K562 treated with DMSO at 1 percent for 4 hours (cell line): ENCODE results near the gene GLTPD2. TPM values are rescaled to one million over a fixed set of nuclear protein-coding genes. Genes with fewer than 3 reads are reported as not detected.

ENCODE experiments used
- total RNA-seq: library from RNA; unstranded; fragments of 300-600 nt; gene quantifications from 2 replicates; pipeline ENCODE4 v1.2.3, GENCODE V29; 2022; ENCODE audit not compliant: insufficient read depth

The GLTPD2 gene
- total RNA-seq: 1.6 TPM in 1 of 2 replicates, not detected in the other

DNA sequence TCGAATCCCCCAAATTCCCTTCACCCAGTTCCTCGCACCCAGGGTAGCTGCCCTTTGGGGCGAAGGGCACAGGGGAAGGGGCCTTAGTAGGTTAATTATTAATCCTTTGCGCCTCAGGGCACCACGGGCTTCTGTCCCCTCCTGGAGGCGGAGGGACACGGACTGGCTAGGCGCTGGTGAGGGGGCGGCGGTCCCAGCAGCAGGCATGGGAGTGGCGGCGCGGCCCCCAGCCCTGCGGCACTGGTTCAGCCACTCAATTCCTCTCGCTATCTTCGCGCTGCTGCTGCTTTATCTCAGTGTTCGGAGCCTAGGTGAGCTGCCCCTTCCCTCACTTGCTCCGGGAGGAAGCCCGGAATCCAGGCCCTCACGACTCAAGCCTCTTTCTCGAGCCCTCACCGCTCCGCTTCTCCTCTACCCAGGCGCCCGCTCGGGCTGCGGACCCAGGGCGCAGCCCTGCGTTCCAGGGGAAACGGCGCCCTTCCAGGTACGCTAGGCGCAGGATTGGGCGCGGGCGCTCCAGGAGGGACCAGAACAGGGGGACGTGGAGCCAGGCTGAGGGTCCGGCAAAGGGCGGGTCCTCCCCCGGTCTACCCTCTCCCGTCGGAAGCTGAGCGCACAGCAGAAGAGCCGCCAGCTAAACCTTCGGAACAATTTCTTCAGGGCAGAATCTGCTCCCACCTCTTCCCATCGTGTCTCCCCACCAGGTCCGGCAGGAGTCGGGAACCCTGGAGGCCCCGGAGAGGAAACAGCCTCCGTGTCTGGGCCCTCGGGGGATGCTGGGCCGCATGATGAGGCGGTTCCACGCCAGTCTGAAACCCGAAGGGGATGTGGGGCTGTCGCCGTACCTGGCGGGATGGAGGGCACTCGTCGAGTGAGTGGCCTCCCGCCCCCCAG is at the start of gene GLTPD2:
GLTPD2 (plus strand) TSS at position 158 of the 894 bp plus-strand sequence; CDS start at position 206, 48 bp downstream.

DNA sequence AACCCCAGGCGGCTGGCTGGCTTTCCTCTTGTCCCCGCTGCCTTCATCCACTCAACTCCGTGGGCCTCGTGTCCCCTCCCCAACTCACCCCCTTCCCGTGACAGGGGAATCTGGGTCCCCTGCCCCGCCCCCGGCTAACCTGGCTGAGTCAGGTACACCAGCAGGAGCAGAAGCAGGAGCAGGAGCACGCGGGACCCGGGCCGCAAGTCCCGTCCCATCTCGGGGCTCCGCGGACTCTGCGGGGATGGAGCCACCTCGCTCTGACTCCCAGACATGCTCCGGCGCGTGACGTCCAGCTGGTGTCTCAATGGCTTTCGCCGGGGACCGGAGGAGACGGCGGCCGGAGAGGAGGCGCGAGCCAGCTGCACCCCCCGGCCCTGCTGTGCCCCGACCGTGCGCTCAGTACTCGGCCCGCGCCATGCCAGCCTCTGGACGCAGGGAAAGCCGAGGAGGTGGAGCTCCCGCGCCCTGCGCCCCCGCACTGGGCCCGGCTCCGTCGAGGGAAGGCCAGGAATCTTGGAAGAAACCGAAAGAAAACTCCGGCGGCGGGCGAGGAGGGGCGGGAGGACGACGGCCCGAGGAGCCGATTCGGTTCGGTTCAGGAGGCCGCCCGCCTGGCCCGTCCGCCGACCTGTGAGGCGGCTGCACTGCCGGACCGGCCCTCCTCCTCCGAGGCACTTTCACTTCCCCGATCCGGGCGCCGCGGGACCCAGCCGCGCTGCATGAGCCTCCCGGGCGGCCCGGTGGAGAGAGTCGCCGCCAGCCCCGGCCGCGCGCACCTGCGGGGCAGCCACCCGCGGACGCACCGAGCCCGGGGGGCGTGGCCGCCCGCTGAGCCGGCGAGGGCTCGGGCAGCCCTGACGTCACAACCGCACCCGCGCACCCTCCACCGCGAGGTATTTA is 49.4 kb upstream of the GLTPD2 start, which contains the start of the genes CXCL16 and ZMYND15:
CXCL16 (minus strand) TSS at position 807 of the 903 bp plus-strand sequence; CDS start at position 218, 589 bp downstream.
ZMYND15 (plus strand) TSS at position 712 of the 903 bp plus-strand sequence. CDS start 716 bp downstream, outside the sequence.

DNA sequence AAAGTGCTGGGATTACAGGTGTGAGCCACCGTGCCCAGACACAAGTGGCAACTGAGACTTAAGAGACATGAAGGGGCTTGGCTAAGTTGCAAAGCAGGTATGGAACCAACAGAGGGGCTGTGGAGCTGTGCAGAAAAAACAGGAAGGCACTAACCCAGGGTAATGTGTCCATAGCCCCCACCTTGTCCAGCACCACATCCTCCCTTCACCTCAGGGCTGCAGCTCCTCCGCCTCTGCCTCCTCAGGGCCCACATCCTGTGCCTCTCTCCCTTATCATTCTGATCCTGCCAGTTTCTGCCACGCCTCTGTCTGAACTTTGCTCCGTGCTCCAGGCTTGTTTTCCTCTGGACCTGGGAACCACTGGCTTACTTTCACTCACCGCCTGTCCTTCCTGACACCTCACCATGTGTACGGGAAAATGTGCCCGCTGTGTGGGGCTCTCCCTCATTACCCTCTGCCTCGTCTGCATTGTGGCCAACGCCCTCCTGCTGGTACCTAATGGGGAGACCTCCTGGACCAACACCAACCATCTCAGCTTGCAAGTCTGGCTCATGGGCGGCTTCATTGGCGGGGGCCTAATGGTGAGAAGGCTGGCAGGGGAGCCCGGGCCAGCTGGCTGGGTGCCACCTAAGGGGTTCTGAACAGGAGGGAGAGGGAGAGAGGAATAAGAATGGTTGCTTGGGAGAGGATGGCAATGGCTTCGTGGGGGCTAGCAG is 17.1 kb upstream of the GLTPD2 start, which contains the start of gene TM4SF5:
TM4SF5 (plus strand) TSS at position 368 of the 716 bp plus-strand sequence; CDS start at position 405, 37 bp downstream.

DNA sequence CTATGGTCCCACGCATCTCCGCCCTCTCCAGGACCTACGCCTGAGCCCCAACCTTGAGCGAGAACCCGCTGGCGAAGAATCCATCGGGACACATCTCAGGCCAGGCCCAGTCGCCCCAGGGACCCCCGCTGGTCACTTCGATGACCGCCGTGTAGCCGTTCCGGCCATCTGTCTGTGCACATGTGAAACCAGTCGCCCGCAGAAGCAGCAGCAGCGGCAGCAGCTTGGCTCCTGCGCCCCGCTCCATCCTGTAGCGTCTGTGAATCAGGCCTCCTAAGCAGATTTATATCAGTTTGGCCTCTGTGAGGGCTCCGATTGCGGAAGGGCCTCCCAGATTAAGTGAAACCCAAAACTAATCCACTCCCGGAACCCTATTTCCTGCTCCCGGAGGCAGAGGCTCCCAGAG is 2.7 kb upstream of the GLTPD2 start, which contains the start of gene VMO1:
VMO1 (minus strand) TSS at position 259 of the 406 bp plus-strand sequence; CDS start at position 247, 12 bp downstream.

GRCh38 chr17:4802228-4802627 is 13.5 kb downstream of the GLTPD2 start, which contains the start of gene C17orf114:
TSS of gene C17orf114 (minus strand) at chr17:4802328.

GRCh38 chr17:4806777-4807604 is 18.2 kb downstream of the GLTPD2 start, which contains the start of gene PLD2:
TSS of gene PLD2 (plus strand) at chr17:4807152. CDS start at chr17:4807773, 621 bp downstream.

DNA sequence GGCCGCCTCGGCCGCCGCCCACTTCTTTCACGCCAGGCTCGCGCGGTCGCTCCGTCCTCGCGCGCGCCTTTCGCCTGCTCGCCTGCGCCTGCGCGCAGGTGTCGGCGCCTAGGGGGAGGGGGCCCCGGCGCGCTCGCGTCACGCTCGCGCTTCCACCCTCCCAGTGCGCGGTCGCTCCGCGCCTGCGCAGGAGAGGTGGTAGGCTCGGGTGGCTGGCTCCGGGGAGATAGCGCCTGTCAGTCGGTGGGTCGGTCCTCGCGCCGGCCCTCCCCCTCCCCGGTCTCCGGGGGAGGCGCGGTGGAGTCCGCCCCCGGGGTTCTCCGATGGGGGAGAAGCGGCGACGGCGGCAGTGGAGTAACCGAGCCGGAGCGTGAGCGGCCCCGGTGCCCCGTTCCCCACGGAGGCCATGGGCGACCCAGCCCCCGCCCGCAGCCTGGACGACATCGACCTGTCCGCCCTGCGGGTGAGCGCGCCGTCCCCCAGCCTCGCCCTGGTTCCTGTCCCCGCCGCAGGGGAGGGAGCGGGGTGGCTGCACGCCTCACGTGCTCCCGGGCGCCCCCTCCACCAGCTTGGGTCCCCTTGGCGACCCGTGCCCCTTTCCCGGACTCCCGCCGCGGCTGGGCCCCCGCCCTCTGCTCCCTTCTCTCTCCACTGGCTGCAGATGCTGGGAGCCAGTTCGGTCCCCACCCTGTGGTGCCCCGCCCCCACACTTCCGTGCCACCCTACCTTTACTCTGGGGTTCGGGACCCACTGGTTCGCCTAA is 44.6 kb downstream of the GLTPD2 start, which contains the start of gene MINK1:
MINK1 (plus strand) TSS at position 163 of the 763 bp plus-strand sequence; CDS start at position 407, 244 bp downstream.

Other genes starting within 250 kb of the GLTPD2 start
- gene MYBBP1A, start 233.6 kb upstream of the GLTPD2 start, total RNA-seq: 14.2 and 18.0 TPM in 2 replicates
- gene GGT6, start 228.4 kb upstream of the GLTPD2 start, total RNA-seq: not detected in 2 replicates
- gene SMTNL2, start 204.4 kb upstream of the GLTPD2 start, total RNA-seq: not detected in 2 replicates
- gene ALOX15, start 147.3 kb upstream of the GLTPD2 start, total RNA-seq: not detected in 2 replicates
- gene PELP1, start 84.8 kb upstream of the GLTPD2 start, total RNA-seq: 37.2 and 38.9 TPM in 2 replicates
- 18.1 and 20.6 TPM in 2 replicates for gene ARRB2, start 78.3 kb upstream of the GLTPD2 start, total RNA-seq
- 4.9 and 10.5 TPM in 2 replicates for gene MED11, start 57.5 kb upstream of the GLTPD2 start, total RNA-seq
- not detected in 2 replicates for gene ZMYND15, start 49.1 kb upstream of the GLTPD2 start, total RNA-seq
- not detected in 2 replicates for gene CXCL16, start 49.0 kb upstream of the GLTPD2 start, total RNA-seq
- not detected in 2 replicates for gene TM4SF5, start 17.1 kb upstream of the GLTPD2 start, total RNA-seq
- not detected in 2 replicates for gene VMO1, start 2.6 kb upstream of the GLTPD2 start, total RNA-seq
- 139 and 156 TPM in 2 replicates for gene PSMB6, start 7.2 kb downstream of the GLTPD2 start, total RNA-seq
- gene PLD2, start 18.2 kb downstream of the GLTPD2 start, total RNA-seq: 4.0 and 14.9 TPM in 2 replicates
- gene MINK1, start 44.4 kb downstream of the GLTPD2 start, total RNA-seq: 22.4 and 27.5 TPM in 2 replicates
- 0.50 and 0.97 TPM in 2 replicates for gene C17orf107, start 110.6 kb downstream of the GLTPD2 start, total RNA-seq
- not detected in 2 replicates for gene CHRNE, start 114.1 kb downstream of the GLTPD2 start, total RNA-seq
- gene GP1BA, start 143.3 kb downstream of the GLTPD2 start, total RNA-seq: 0.71 TPM in 1 of 2 replicates, not detected in the other
- 45.8 and 50.8 TPM in 2 replicates for gene SLC25A11, start 151.1 kb downstream of the GLTPD2 start, total RNA-seq
- 36.9 and 40.4 TPM in 2 replicates for gene RNF167, start 151.3 kb downstream of the GLTPD2 start, total RNA-seq
- 558 and 653 TPM in 2 replicates for gene PFN1, start 159.6 kb downstream of the GLTPD2 start, total RNA-seq
- 19.1 and 33.4 TPM in 2 replicates for gene ENO3, start 162.2 kb downstream of the GLTPD2 start, total RNA-seq
- gene SPAG7, start 178.9 kb downstream of the GLTPD2 start, total RNA-seq: 30.6 and 35.7 TPM in 2 replicates
- gene CAMTA2, start 198.7 kb downstream of the GLTPD2 start, total RNA-seq: 17.0 and 18.7 TPM in 2 replicates
- not detected in 2 replicates for gene INCA1, start 208.6 kb downstream of the GLTPD2 start, total RNA-seq
- 10.5 and 12.7 TPM in 2 replicates for gene KIF1C, start 209.0 kb downstream of the GLTPD2 start, total RNA-seq
- not detected in 2 replicates for gene SLC52A1, start 246.5 kb downstream of the GLTPD2 start, total RNA-seq